HG03432 (cell line): Measurements from ENCODE around the gene AMOTL1.
"Not testable (repeated sequence)": the region's sequence is repeated elsewhere in the genome, so short reads cannot be mapped to it uniquely, and the experiment has no call there.

Source experiments
- ATAC-seq: cut with Tn5 transposase; IDR thresholded peaks from one replicate; pipeline ENCODE4 v1.9.1; 2021; ENCODE audit warnings: mild to moderate bottlenecking, moderate library complexity; ENCODE audit not compliant: unreplicated experiment

AMOTL1 gene

DNA sequence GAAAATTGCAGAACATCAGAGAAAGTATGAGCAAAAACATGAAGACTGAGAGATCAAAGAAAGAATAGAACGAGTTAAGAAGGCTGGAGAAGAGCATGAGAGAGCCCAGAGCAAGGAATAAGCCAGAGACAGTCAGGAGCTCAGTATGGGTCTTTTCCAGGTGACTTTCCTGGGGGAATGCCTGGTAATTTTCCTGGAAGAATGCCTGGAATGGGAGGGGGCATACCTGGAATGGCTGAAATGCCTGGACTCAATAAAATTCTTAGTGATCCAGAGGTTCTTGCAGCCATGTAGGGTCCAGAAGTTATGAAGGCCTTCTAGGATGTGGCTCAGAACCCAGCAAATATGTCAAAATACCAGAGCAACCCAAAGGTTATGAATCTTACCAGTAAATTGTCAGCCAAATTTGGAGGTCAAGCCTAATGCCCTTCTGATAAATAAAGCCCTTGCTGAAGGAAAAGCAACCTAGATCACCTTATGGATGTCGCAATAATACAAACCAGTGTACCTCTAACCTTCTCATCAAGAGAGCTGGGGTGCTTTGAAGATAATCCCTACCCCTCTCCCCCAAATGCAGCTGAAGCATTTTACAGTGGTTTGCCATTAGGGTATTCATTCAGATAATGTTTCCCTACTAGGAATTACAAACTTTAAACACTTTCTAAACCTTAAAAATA lies 145.7 kb downstream of the AMOTL1 start:
- ATAC-seq: not testable (repeated sequence)

DNA sequence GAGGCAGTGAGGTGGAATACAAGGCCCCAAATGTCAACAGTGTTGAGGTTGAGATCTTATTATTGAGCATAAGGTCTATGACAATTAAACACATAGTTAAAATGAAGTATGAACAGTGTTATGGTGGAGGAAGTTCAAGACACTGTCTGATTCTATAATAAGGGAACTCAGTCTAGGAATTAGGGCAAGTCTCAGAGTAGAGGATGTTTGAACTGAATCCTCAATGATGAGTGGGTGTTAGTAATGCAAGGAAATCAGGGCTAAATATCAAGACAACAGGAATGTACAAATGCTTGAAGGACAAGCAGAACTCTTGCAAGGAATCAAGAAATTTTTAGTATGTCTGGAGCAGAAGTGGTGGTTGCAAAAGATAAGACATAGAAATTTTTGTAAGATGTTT lies 152.2 kb downstream of the AMOTL1 start:
- no peak for ATAC-seq

DNA sequence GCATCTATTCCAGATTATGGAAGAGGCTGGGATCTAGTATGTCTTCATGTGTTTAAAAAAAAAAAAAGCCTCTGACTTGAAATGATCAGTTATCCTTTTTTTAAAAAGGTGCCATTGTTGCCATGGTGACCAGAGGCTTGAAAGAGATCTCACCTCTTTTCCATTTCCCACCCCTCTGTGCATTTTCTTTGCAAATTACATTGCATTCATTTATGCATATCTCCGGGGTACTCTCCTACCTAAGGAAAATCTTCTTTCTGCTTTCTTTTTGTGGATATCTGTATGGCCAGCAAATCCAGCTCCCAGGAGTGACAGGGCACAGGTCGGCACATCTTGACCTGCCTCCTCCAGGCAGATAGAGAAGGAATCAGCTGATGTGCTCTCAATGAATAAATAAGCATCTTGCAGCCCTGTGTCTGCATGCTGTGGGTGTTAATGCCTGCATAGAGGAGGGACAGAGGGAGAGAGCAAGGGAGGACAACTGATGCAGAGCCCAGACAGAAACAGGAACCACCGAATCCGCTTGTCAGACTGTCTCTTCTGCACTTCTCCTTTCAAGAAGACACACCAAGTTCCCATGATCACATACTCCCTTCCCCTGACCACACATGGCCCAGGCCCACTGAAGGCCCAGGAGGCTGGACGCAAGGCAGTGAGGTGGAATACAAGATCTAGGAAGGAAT lies 154.3 kb downstream of the AMOTL1 start:
- ATAC-seq: no peak

DNA sequence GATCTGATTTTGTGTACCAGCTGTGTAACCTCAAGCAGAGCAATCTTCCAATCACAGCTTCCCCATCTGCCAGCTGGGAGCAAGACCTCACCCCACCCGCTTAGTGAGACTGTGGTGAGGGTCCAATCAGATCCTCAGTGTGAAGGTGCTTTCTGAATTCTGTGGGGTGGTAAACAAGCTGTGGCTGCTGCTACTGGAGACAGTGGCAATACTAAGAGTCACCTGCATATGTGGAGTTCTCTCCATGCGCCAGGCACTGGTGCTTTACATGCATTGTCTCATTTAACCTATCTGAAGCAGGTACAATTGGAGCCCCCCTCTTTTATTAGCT lies 154.8 kb downstream of the AMOTL1 start:
- ATAC-seq: no peak

DNA sequence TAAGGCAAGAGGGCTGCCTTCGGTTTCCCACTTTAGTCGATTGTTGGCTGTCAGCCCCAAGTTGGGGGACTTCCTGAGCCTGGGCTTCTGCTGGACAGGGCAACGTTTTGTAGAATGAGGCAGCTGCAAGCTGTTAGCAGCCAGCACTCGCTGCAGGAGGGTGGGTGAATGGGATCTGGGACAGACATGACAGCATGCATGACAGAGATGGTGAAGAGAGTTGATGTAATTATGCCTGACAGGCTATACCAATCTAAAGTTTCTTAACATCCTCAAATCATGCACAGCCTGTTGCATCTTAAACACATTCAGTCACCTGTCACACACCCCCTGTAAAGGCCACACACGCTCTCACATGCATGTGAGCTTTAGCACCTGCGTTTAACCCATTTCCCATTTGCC lies 156.0 kb downstream of the AMOTL1 start:
- no peak for ATAC-seq

DNA sequence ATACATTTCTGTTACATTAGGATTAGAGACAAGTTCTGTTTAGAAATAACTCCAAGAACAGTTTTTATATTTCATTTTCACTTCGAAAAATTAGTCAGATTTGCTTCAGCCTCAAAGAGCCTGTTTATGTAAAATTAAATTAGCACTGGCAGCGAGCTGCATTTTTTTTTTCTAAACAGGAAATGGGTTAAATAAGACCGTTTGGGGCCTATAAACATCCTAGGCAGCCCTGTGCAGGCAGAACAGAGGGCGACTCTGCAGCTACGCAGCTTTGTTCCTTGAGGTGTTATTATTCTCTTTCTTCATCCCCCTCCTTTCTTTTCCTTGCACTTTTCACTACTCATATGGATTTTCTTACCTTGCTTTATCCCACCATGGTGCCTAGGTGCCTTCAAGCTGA lies 156.5 kb downstream of the AMOTL1 start:
- ATAC-seq: no peak

DNA sequence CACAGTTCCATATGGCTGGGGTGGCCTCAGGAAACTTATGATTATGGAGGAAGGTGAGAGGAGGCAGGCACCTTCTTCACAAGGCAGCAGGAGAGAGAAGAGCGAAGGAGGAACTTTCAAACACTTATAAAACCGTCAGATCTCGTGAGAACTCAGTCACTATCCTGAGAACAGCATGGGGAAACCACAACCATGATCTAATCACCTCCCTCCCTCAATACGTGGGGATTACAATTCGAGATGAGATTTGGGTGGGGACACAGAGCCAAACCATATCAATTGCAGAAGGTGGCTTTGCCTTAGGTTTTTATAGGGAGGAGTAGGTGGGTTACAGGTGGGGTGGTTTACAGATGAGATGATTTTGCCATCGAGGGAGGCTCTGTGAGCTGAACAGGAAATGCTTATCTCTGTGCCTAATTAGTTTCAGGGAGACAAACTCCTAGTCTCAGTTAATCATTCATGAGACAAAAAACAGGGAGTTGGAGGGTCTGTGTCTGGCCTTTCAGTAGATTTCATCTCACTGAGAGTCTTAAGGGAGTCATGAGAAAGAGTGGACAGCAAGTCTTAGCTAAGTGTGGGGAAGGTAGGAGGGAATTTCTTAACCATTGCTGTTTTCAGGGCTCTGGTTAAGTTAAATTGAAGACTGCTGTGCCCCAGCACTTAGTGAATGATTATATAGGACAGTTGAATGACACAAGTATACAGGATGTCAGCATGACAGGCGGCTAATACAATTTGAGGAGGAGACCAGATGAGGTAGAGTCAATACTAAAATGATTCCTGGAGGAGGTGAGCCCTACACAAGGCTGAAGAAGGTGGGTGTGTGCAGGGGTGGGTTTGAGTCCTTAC lies 157.5 kb downstream of the AMOTL1 start:
- ATAC-seq: peak; percentile 61

DNA sequence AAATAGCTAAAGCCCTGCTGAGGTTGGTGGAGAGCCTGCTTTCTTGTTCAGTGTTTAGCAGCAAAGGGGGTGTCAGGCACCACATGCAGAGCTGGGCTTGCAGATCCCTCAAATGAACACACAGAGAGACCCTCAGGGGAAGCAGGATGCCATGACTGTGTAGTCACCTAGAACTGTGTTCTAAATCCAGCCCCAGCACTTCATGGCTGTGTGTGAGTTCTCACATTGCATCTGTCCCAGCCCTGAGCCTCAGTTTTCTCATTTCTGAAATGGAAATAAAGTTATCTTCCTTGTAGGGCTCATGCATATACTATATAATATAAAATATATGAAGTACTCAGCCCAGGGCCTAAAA lies 158.1 kb downstream of the AMOTL1 start:
- ATAC-seq: no peak
